ENCODE data around the gene DNAJC15.
"Not testable (repeated sequence)": the region's sequence is repeated elsewhere in the genome, so short reads cannot be mapped to it uniquely, and the experiment has no call there.

Gene DNAJC15

DNA sequence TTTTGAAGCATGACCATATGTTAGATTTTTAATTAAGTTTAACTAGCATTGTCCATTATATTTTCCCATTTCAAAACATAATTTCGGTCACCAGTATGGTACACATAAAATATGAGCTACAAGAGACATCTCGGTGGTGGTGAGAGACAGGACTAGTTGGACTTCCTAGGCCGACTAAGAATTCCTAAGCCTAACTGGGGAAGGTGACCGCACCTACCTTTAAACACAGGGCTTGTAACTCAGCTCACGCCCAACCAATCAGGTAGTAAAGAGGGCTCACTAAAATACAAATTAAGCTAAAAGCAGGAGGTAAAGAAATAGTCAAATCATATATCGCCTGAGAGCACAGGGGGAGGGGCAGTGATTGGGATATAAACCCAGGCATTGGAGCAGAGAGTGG is 22.9 kb downstream of the DNAJC15 start:
- DNase-seq: no peak

DNA sequence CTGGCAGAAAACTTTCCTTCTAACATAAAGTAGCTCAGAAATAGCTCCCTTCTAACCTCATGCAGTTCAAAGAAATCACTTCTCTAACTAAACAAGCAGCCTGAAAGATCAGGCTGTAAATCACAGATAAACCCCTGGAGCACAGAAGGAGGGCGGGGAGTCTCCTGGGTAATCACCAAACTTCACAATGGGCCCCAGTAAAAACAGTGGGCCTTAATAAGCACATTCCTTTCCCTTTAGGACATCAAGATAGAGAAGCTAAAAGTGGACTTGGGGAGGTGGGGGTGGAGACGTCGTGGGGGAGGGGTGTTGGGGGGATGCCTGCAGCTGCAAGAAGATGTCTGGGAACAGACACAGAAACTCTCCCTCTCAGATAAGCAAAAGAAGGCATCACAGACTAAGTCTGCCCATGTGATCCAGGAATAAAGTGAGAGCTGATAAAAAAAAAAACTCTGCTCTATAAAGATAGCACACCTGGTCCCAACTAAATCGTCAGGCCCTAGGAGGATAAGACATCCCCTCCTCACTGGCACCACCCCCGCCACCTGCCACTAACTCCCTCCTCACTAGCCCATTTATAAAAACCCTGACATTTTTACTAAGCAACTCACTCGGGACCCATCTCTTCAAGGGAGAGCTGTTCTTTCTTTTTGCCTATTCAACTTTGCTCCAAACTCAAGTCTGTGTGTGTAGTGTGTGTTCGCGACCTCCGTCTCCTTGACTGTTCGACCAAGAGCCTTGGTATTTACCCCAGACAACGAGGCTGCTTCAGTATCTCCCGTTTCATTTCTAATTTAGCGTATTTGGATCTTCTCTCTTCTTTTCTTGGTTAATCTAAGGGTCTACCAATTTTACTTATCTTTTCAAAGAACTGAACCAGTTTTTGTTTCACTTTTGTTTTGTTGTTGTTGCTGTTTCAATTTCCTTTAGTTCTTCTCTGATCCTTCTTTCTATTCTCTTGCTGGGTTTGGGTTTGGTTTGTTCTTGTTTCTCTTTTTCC is 31.7 kb downstream of the DNAJC15 start:
- DNase-seq: no peak

DNA sequence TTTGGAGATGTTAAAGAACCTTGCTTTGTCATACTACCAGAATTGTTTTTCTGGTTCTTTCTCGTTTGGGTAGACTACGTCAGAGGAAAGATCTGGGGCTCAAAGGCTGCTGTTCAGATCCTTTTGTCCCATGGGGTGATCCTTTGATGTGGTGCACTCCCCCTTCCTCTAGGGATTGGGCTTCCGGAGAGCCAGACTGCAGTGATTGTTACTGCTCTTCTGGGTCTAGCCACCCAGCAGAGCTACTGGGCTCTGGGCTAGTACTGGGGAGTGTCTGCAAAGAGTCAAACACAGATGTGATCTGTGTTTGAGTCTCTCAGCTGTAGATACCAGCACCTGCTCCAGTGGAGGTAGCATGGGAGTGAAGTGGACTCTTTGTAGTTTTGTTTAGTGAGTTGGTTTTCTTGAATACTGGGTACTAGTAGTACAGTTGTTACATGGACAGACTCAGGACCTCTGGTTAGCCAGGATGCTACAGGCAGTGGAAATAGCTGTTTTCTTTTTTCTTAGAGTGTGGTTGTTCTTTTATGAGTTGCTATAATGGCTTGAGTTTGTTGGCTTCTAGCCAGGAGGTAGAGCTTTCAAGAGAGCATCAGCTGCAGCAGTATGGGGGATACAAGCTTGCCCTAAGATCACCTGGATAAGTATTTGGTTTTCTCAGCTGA is 34.4 kb downstream of the DNAJC15 start:
- no peak for DNase-seq

GRCh38 chr13:43058318-43058674 is 34.9 kb downstream of the DNAJC15 start:
- peak; percentile 27 for DNase-seq

- DNase-seq: no peak
These were observed 35.4 kb downstream of the DNAJC15 start for GRCh38 chr13:43058831-43059230.

DNA sequence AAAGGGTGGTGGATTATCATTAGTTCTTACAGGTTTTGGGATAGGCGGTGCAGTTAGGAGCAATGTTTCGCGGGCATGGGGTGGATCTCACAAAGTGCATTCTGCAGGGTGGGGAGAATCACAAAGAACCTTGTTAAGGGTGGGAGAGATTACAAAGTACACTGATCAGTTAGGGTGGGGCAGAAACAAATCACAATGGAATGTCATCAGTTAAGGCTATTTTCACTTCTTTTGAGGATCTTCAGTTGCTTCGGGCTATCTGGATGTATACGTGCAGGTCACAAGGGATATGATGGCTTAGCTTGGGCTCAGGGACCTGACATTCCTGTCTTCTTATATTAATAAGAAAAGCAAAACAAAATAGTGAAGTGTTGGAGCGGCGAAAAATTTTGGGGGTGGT is 36.4 kb downstream of the DNAJC15 start:
- DNase-seq: not testable (repeated sequence)

- not testable (repeated sequence) for DNase-seq
These were observed 37.4 kb downstream of the DNAJC15 start for GRCh38 chr13:43060806-43061205.

- peak; percentile 19 for DNase-seq
These were observed 38.3 kb downstream of the DNAJC15 start for GRCh38 chr13:43061496-43062280.

- no peak for DNase-seq
These were observed 48.4 kb downstream of the DNAJC15 start for GRCh38 chr13:43071824-43072223.

- DNase-seq: no peak
These were observed 49.0 kb downstream of the DNAJC15 start for GRCh38 chr13:43072394-43072793.

DNA sequence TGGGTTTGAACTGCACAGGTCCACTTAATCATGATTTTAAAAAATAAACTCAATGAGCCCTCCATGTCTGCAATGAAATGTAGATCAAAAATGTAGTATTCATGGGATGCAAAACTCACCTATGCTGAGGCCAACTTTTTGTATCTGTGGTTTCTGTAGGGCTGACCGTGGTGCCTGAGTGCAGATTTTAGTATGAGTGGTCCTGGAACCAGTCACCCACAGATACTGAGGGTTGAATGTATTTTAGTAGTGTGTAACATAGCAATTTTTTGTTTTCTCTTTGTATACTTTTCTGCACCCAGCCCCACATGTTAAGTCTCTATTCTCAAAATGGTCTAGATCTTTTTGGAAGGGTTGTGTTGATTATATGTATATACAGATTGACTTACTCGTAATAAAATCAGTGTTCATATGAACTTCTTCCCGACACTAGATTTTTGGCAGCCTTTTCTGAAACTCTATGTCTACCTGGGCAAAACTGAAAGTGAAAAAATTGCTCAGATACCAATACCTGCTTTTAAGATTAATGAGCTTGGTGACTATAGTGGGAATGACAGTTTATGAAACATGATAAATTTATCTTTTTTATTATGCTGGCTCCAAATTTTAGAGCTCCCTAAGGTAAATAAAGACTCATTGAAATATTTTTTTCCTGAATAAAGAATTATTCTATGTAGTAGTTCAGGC is 51.6 kb downstream of the DNAJC15 start:
- DNase-seq: no peak

- DNase-seq: not testable (repeated sequence)
These were observed 52.1 kb downstream of the DNAJC15 start for GRCh38 chr13:43075511-43075902.

- DNase-seq: no peak
These were observed 53.7 kb downstream of the DNAJC15 start for GRCh38 chr13:43077046-43077445.

DNA sequence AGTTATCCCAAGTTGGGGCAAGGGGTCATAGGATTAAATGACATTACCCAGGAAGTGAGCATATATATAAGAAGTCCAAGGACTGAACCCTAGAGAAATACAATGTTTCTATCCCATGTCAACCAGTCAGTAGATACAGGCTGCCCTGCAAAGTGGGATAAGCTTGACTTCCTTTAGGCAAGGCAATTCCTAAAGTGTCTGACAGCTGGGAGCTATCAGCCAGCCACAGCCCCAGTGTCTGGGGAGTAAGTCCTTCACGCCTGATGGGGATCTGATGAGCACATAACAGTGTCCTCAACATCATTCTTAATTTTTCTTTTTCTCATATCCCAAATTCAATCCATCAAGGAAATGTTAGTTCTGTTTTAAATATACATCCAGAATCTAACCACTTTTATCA is 54.1 kb downstream of the DNAJC15 start:
- no peak for DNase-seq

- no peak for DNase-seq
These were observed 54.5 kb downstream of the DNAJC15 start for GRCh38 chr13:43077906-43078305.

DNA sequence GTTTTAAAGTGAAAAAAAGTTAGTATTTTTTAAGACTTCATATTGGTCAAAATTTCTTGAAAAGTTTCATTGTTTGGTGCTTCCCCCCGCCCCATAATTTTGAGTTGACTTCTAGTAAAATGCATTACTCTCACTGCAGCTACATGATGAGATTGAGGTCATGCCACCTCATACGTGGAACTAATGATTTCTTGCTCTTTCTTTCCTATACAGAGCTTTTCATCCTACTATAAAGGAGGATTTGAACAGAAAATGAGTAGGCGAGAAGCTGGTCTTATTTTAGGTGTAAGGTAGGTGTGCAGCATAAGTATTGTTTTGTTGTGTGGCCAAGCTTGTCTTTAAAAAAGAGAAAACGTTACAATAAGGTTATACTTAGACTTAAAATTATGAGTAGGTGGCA is 55.0 kb downstream of the DNAJC15 start:
- DNase-seq: no peak

- DNase-seq: no peak
These were observed 56.1 kb downstream of the DNAJC15 start for GRCh38 chr13:43079392-43079931.

GRCh38 chr13:43080199-43080598 is 56.8 kb downstream of the DNAJC15 start:
- no peak for DNase-seq

DNA sequence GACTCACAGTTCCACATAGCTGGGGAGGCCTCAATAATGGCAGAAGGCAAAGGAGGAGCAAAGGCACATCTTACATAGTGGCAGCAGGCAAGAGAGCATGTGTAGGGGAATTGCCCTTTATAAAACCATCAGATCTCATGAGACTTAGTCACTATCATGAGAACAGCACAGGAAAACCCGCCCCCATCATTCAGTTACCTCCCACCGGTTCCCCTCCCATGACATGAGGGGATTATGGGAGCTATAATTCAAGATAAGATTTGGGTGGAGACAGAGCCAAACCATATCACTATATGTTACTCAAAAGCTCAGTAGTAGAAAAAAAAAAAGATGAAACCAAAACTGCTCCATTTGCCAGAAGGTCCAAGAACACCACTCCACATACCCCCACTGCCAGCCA is 58.5 kb downstream of the DNAJC15 start:
- no peak for DNase-seq

DNA sequence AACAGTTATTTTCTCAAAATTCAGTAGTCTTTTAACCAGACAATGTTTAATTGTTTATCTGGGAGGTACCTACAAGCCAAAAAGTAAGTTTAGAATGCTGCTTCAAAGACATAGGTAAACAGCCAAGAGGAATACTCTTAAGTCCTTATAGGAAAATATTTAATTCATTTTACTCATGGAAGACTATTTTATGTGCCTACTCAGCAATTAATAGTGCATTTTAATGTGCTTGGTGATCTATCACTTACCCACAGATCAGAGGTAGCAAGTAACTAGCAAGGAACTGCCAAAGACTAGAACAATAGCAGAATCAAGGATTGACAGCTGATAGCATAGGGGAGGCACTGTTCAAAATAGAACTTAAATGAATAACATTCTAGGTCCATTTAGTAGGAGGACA is 60.4 kb downstream of the DNAJC15 start:
- no peak for DNase-seq

GRCh38 chr13:43085545-43085944 is 62.2 kb downstream of the DNAJC15 start:
- DNase-seq: no peak

- DNase-seq: no peak
These were observed 62.8 kb downstream of the DNAJC15 start for GRCh38 chr13:43086181-43086580.
